Inferior parietal cortex (tissue), 1 donor: ENCODE measurements around the gene FAM181B.
"Not testable (repeated sequence)": the region's sequence is repeated elsewhere in the genome, so short reads cannot be mapped to it uniquely, and the experiment has no call there.

Experiments
- DNase-seq: peaks from one replicate; pipeline ENCODE4 v3.0.0-alpha.2; 2016; ENCODE audit errors: extremely low spot score

FAM181B gene

DNA sequence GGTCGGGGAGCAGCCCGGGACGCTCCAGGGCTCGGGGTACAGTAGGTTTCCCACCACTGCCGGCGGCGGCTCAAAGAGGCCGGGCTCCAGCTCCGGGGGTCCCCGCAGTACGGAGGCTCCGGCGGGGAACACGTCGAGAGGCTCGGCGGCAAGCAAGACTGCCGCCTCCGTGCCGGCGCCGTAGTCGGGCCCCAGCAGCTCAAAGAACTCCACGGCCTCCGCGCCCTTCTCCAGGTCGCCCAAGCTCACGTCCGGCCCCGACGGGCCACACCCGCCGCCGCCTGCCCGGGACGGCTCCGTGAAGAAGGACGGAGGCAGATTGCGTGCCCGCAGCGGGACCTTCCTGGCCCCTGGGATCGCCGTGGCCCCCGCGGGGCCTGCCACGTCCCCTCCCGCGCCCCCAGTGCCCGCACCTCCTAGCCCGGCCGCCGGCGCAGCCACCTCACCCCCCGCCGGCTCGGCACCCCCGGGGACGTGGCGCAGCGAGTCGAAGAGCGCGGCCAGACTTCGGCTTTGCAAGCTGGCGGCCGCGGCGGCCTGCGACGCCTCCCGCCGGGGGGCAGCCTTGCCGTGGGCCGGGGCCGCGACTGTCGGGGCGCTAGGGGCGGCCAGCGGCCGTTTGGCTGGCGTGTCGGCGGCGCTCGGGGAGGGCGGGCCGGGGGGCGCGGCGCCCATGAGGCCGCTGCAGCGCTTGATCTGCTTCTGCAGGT lies 775 bp downstream of the FAM181B start:
- DNase-seq: no peak

- no peak for DNase-seq
These were observed 1.3 kb downstream of the FAM181B start for GRCh38 chr11:82732348-82732733.

DNA sequence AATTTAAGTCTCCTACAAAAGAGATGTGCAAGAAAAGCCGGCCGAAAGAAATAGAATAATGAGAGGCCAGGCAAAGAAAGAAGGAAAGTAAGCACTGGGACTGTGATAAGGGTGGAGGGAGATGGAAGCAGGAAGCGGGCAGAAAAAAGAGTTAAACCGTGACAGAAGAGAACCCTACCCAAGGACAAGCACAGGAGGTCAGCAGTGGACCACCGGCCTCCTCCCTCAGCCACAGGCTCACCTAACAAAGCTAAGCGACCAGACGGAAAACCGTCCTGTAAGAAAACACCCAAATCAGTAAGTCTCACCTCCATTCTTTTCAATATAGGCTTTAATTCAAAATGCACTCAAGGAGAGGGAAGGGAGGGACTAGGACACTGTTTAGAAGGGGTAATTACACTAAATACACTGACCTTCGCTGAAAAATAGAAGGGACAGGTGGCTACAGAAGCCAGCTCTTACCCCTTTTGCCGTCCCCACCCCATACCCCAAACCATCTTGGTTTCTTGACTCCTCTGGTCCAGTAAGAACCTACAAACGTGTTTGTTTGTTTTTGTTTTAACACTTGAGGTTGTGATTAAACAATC lies 1.9 kb downstream of the FAM181B start:
- DNase-seq: no peak

GRCh38 chr11:82730754-82731153 lies 2.9 kb downstream of the FAM181B start:
- DNase-seq: peak; percentile 16

DNA sequence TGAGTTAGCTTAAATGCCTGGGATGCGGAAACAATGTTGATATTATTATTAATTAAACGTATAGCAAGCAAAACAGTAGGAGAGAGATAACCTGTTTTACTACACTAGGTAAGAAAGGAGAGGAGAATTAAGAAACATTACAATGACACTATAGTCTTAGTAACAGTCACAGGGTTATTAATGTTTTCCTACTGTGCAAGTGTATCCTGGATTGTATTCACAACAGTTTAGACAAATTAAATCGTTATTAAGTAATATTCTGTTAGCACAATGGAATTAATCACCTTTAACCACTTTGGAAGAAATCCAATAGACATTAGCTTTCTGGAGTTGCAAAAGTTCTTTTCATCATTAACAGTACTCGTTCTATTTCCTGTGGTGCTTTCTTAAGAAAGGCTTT lies 3.4 kb downstream of the FAM181B start:
- no peak for DNase-seq

DNA sequence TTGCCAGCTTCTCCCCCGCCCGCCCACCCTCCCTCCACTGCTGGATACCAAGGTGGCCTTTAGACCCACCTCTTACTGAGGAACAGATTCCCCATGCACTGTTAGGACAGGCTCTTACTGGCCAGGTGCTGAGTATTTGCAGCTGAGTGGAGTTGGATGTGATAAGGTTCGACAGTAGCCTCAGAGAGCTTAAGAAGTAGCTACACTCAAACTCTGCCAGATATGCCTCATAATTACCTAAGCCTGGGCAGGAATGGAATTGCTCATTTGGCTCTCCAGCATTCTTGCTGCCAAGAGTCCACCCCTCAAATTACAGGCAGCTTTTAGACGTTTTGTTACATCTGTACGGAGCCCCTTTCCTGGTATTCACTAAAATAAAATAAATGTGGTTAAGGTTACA lies 9.6 kb downstream of the FAM181B start:
- DNase-seq: no peak

DNA sequence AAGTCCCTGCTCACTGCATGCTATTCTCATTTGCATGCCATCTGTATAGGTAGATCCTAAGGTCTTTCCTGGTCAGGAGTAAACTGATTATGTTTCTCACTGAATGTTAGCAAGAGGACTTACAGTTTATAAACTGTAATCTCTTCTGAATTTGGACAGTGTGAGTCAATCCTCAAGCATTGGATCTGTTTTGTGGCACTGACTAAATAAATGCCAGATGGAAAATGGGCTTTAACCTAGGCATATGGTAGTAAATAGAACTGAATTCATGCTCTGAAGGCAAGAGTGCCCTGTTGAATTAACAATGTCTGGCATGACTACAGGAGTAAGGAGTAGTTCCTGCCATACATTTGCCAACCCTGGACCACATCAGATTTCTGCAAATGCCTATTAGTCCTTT lies 11.4 kb downstream of the FAM181B start:
- no peak for DNase-seq

DNA sequence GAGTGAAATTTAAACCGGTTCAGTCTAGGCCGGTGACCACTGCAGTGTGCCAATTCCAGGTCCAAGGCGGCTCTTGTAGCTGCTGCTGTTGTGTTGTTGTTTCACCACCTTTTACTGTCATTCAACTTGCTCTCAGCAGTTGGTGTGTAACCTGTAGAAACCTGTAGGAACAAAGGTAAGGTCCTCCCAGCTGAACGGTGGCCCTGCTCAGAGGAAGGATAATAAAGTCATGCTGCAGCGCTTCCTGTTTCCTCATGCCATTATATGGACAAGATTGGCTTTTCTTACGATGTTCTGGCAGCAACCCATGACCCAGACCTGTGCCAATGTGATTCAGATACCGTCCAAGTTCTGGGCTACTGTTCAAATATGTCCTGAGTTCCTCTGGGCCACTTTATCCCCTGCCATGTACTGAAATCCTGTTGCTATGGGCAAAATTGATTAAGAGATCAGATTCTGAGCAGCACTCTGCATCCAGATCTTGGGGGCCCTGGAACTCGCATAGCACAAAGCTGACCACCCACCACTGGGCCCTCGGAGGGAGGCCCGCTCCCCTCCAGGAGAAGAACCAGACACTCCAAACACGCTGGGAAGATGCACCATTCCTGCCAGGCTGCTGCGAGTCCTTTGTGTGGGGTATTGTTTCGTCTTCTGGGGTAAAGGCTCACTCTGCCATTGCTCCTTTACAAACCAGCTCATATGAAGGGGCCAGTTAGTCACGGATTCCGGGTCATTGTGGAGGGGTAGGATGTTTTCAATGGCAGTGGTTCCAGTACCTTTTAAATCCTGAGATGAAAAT lies 13.2 kb downstream of the FAM181B start:
- DNase-seq: no peak

DNA sequence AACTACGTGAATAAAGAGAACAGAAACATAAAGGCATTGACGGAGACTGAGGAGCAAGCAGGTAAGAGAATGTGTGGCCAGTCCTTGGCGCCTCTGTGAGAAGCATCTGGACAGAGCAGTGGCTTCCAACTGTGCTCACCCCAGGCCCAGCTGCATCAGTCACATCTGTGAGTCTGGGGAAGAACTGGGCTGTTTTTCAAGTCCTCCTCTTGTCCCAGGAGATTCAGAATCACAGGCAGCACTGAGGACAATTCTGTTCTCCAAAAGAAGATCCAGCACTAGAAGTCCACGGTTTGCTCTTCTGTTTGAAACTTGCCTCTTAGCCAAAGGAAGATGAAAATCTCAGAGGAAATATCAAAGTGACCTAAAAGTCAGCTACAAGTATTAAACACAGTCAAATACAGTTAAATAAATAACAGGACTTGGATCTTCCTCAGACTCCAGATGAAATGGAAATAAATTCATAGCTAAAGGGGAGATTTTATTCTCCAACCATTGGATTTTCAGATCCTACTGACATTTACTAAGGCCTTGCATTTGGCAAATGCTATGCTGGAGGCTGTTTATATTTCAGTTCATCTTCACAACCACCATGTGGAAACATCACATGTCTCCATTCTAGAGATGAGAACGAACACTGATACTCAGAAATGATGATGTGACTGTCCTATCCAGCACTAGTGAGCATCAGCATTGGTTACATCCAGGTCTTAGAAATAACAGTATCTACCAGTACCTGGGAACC lies 14.1 kb downstream of the FAM181B start:
- DNase-seq: peak; percentile 71

DNA sequence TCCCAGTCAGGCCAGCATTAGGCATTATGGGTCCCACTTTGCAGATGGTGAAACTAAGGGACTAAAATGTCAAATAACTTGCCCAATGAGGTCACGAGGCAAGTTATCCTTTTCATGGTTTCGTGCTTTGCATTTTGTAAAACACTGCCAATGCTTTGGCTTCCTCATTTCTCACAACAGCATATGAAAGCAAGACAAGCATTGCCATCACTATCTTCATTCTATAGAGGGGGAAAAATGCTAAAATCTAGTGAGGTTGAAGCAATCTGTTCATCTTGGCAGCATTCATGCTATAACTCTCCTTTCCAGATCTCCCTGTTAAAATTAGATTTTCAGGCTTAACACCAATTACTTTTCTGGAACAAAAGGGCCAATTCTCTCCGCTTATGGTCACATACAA lies 14.8 kb downstream of the FAM181B start:
- peak; percentile 63 for DNase-seq

DNA sequence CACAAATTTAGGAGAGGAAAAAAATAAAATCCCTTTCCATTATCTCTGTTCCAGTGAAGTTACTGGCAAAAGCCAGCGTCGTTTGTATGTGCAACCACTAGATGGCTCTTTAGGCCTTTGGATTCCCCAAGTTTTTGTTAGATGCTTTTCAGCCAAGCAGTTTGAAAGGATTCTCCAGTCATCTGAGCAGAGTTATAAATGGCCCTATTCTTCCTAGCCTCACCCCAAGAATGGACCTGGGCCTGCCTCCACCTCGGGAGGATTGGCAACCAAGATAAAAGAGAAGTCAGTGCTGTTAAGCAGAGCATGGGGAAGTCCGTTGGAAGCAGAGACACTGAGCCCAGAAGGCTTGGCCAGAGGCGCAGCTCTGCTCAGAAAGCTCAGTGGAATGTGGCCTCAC lies 15.4 kb downstream of the FAM181B start:
- peak; percentile 92 for DNase-seq

- DNase-seq: no peak
These were observed 19.1 kb downstream of the FAM181B start for GRCh38 chr11:82714346-82715174.

GRCh38 chr11:82711648-82712047 lies 22.0 kb downstream of the FAM181B start:
- DNase-seq: no peak

GRCh38 chr11:82703796-82704195 lies 29.9 kb downstream of the FAM181B start:
- DNase-seq: no peak

- DNase-seq: no peak
These were observed 30.4 kb downstream of the FAM181B start for GRCh38 chr11:82703226-82703625.

DNA sequence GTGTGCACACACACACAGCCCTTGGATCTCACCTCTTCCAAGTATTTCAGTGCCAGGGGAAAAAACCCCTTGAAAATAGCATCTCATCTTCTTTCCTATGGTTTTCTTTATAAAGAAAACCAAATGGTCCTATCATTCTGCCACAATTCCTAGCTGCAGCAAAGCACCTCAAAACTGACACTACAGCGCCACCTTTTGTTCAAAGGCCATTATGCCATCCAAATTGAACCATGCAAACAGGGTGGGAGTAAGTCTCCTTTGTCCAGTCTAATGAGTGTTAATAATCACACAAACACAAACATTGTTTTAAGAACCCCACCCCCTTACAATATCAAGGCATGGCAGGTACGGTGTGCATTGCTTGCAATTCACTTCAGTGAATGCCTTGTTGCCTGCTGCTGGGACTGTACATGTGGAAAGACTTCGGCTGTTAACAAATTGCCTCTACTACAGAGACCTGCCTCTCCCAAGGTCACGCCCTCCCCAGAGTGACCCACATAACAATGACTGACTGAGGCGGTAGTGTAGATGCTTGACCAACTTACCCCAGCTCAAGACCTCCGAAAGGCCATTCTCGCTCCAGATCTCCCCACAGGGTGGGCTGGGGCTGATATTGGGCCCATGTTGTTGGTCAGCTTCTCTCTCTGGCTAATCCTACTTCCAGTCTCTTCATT lies 31.7 kb downstream of the FAM181B start:
- DNase-seq: peak; percentile 82

- no peak for DNase-seq
These were observed 34.9 kb downstream of the FAM181B start for GRCh38 chr11:82698576-82699352.

DNA sequence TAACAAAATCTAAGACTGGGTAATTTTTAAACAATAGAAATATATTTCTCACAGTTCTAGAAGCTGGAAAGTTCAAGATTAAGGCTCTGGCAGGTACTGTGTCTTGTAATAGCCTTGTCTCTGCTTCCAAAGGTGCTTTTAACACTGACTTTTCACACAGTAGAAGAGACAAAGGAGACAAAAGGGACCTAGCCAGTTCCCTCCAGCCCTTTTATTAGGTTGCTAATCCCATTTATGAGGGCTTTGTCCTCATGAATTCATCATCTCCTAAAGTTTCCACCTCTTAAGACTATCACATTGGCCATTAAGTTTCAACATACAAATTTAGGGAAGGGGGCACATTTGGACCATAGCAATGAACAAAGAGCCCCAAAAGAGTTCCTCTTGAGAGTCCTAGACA lies 40.7 kb downstream of the FAM181B start:
- no peak for DNase-seq

GRCh38 chr11:82689347-82689746 lies 44.3 kb downstream of the FAM181B start:
- not testable (repeated sequence) for DNase-seq

GRCh38 chr11:82686211-82686610 lies 47.5 kb downstream of the FAM181B start:
- no peak for DNase-seq
